Non-pigmented ciliary epithelial cell (primary cell): ENCODE results near the gene PLEKHF1.

Source experiments
- DNase-seq: peaks from one replicate; pipeline ENCODE4 v3.0.0-alpha.2; 2010; ENCODE audit warnings: low read depth

Gene PLEKHF1

GRCh38 chr19:29679598-29680210 lies 14.4 kb downstream of the PLEKHF1 start:
- no peak for DNase-seq

GRCh38 chr19:29680447-29680846 lies 15.2 kb downstream of the PLEKHF1 start:
- no peak for DNase-seq

- DNase-seq, result no peak
These were observed 15.7 kb downstream of the PLEKHF1 start for GRCh38 chr19:29680937-29681336.

GRCh38 chr19:29681422-29682235 lies 16.4 kb downstream of the PLEKHF1 start:
- no peak for DNase-seq

GRCh38 chr19:29682236-29682895 lies 17.1 kb downstream of the PLEKHF1 start:
- no peak for DNase-seq

GRCh38 chr19:29683009-29683408 lies 17.7 kb downstream of the PLEKHF1 start:
- no peak for DNase-seq

- DNase-seq, result no peak
These were observed 20.1 kb downstream of the PLEKHF1 start for GRCh38 chr19:29685326-29685725.

GRCh38 chr19:29686285-29686805 lies 21.1 kb downstream of the PLEKHF1 start:
- no peak for DNase-seq

- peak; percentile 96 for DNase-seq
These were observed 22.1 kb downstream of the PLEKHF1 start for GRCh38 chr19:29687244-29687896.

- DNase-seq, result no peak
These were observed 22.9 kb downstream of the PLEKHF1 start for GRCh38 chr19:29687897-29688728.

GRCh38 chr19:29690842-29691241 lies 25.6 kb downstream of the PLEKHF1 start:
- no peak for DNase-seq

GRCh38 chr19:29694161-29694560 lies 28.9 kb downstream of the PLEKHF1 start:
- no peak for DNase-seq

GRCh38 chr19:29694669-29695627 lies 29.7 kb downstream of the PLEKHF1 start:
- no peak for DNase-seq

- no peak for DNase-seq
These were observed 30.7 kb downstream of the PLEKHF1 start for GRCh38 chr19:29695765-29696564.

- no peak for DNase-seq
These were observed 31.2 kb downstream of the PLEKHF1 start for GRCh38 chr19:29696565-29696846.

- DNase-seq, result no peak
These were observed 32.4 kb downstream of the PLEKHF1 start for GRCh38 chr19:29697523-29698261.

- no peak for DNase-seq
These were observed 34.6 kb downstream of the PLEKHF1 start for GRCh38 chr19:29699861-29700260.

GRCh38 chr19:29700498-29700897 lies 35.2 kb downstream of the PLEKHF1 start:
- no peak for DNase-seq
